HEK293T (cell line): ENCODE data around the gene GALNT12.

Source experiments
- CTCF ChIA-PET: fragments of 350-600 bp; formaldehyde crosslinking; extraction: SDS; loops from one replicate; lab custom pipeline; 2021; ENCODE audit warnings: antibody characterized with exemption, inconsistent platforms; lab: Yijun Ruan, JAX
- POLR2A ChIA-PET: fragments of 350-600 bp; formaldehyde crosslinking; extraction: SDS; loops from one replicate; lab custom pipeline; 2020; ENCODE audit warnings: antibody characterized with exemption, inconsistent platforms; lab: Yijun Ruan, JAX
- DNase-seq: peaks from one replicate; pipeline ENCODE4 v3.0.0; 2012; ENCODE audit warnings: mixed read lengths; ENCODE audit errors: extremely low spot score
- ARNT ChIP-seq: fragments of 450-650 bp; IDR thresholded peaks from 2 replicates; pipeline ENCODE4 v1.6.1; 2017; ENCODE audit warnings: mild to moderate bottlenecking
- BHLHE40 ChIP-seq: fragments of 450-650 bp; IDR thresholded peaks from 2 replicates; pipeline ENCODE4 v1.6.1; 2016; ENCODE audit warnings: mild to moderate bottlenecking, moderate library complexity, borderline replicate concordance
- CTBP1 ChIP-seq: fragments of 450-650 bp; IDR thresholded peaks from 2 replicates; pipeline ENCODE4 v1.6.1; 2016; ENCODE audit warnings: borderline replicate concordance
- ELF4 ChIP-seq: fragments of 450-650 bp; IDR thresholded peaks from 2 replicates; pipeline ENCODE4 v1.6.1; 2017; ENCODE audit warnings: antibody characterized with exemption
- FOXA1 ChIP-seq: fragments of 450-650 bp; IDR thresholded peaks from 2 replicates; pipeline ENCODE4 v1.6.1; 2016; ENCODE audit warnings: mild to moderate bottlenecking
- FOXK2 ChIP-seq: fragments of 450-650 bp; IDR thresholded peaks from 2 replicates; pipeline ENCODE4 v1.6.1; 2016; ENCODE audit warnings: mild to moderate bottlenecking
- FOXM1 ChIP-seq: fragments of 450-650 bp; IDR thresholded peaks from 2 replicates; pipeline ENCODE4 v1.6.1; 2017; ENCODE audit warnings: mild to moderate bottlenecking, borderline replicate concordance
- HDGF ChIP-seq: fragments of 450-650 bp; IDR thresholded peaks from 2 replicates; pipeline ENCODE4 v1.6.1; 2017; ENCODE audit warnings: antibody characterized with exemption, borderline replicate concordance
- L3MBTL2 ChIP-seq: fragments of 450-650 bp; conservative IDR thresholded peaks from 2 replicates; pipeline ENCODE4 v1.6.1; 2016; ENCODE audit warnings: mild to moderate bottlenecking
- LEF1 ChIP-seq: fragments of 450-650 bp; IDR thresholded peaks from 2 replicates; pipeline ENCODE4 v1.6.1; 2017; ENCODE audit warnings: mild to moderate bottlenecking, borderline replicate concordance
- NFRKB ChIP-seq: fragments of 450-650 bp; IDR thresholded peaks from 2 replicates; pipeline ENCODE4 v1.6.1; 2016; ENCODE audit warnings: mild to moderate bottlenecking, moderate library complexity
- SP1 ChIP-seq: fragments of 450-650 bp; IDR thresholded peaks from 2 replicates; pipeline ENCODE4 v1.6.1; 2017
- SUZ12 ChIP-seq: fragments of 450-650 bp; IDR thresholded peaks from 2 replicates; pipeline ENCODE4 v1.6.1; 2016; ENCODE audit warnings: mild to moderate bottlenecking
- TARDBP ChIP-seq: fragments of 450-650 bp; IDR thresholded peaks from 2 replicates; pipeline ENCODE4 v1.6.1; 2016
- ZNF384 ChIP-seq: fragments of 450-650 bp; IDR thresholded peaks from 2 replicates; pipeline ENCODE4 v1.6.1; 2016
- TF ChIP-seq, protein P1 (sequence below): fragments of 450-650 bp; IDR thresholded peaks from 2 replicates; pipeline ENCODE4 v1.6.1; 2016

The GALNT12 gene

GRCh38 chr9:98867103-98867428 lies 59.6 kb downstream of the GALNT12 start:
- TF ChIP-seq L3MBTL2 (no peak), ELF4 (no peak), SP1 (no peak), BHLHE40 (no peak), TARDBP (no peak), SUZ12 (no peak), CTBP1 (no peak)
- TF ChIP-seq, protein P1, sequence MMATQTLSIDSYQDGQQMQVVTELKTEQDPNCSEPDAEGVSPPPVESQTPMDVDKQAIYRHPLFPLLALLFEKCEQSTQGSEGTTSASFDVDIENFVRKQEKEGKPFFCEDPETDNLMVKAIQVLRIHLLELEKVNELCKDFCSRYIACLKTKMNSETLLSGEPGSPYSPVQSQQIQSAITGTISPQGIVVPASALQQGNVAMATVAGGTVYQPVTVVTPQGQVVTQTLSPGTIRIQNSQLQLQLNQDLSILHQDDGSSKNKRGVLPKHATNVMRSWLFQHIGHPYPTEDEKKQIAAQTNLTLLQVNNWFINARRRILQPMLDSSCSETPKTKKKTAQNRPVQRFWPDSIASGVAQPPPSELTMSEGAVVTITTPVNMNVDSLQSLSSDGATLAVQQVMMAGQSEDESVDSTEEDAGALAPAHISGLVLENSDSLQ: no peak
- POLR2A ChIA-PET: no interaction called here
- CTCF ChIA-PET: no interaction called here
- DNase-seq: no peak

GRCh38 chr9:98867429-98868168 lies 60.1 kb downstream of the GALNT12 start:
- TF ChIP-seq, protein P1: no peak
- no peak for TF ChIP-seq HDGF
- TF ChIP-seq ZNF384: no peak
- no peak for TF ChIP-seq FOXK2
- no peak for TF ChIP-seq SP1
- no peak for TF ChIP-seq BHLHE40
- TF ChIP-seq ARNT: no peak
- TF ChIP-seq TARDBP: no peak
- TF ChIP-seq L3MBTL2: no peak
- TF ChIP-seq NFRKB: no peak
- TF ChIP-seq FOXM1: no peak
- no peak for TF ChIP-seq FOXA1
- no peak for TF ChIP-seq SUZ12
- TF ChIP-seq LEF1: no peak
- no peak for TF ChIP-seq ELF4
- no peak for TF ChIP-seq CTBP1
- DNase-seq: no peak
- ChIA-PET POLR2A (no interaction called here), CTCF (no interaction called here)

DNA sequence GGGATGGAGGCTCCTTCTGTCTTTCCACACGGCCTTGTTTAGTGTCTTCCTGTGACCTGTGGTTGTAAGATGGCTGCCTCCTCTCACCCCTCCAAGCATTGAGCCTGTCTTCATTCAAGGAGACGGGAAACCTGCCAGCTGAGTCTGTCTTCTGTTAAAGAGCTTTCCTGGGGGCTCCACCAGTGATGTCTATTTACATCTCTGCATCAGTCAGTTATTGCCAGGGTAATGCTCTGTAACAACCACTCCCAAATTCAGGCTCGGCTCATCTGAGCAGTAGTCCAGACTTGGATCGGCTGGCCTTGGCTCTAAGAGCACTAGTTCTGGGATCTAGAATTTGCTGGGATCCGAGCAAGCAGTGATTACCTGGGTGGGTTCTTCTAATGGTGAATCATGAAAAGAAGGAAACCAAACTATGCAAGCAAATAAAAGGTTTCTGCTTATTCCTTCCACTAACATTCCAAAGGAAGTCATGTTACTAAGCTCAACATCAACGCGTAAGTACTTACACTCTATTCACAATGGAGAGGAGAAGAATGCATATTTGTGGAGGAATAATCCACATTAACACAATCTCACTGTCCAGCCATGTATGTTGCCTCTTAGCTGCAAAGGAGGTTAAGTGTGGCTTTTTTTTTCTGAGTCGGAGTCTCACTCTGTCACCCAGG lies 61.7 kb downstream of the GALNT12 start:
- POLR2A ChIA-PET: no interaction called here
- CTCF ChIA-PET: no interaction called here
- DNase-seq: no peak
- no peak for TF ChIP-seq FOXM1
- no peak for TF ChIP-seq SP1
- no peak for TF ChIP-seq SUZ12
- no peak for TF ChIP-seq TARDBP
- no peak for TF ChIP-seq CTBP1
- TF ChIP-seq ELF4: no peak
- no peak for TF ChIP-seq FOXK2
- no peak for TF ChIP-seq L3MBTL2
- no peak for TF ChIP-seq ARNT
- no peak for TF ChIP-seq HDGF
- no peak for TF ChIP-seq ZNF384
- TF ChIP-seq NFRKB: no peak
- no peak for TF ChIP-seq BHLHE40
- TF ChIP-seq FOXA1: no peak
- TF ChIP-seq, protein P1: no peak
- TF ChIP-seq LEF1: no peak

DNA sequence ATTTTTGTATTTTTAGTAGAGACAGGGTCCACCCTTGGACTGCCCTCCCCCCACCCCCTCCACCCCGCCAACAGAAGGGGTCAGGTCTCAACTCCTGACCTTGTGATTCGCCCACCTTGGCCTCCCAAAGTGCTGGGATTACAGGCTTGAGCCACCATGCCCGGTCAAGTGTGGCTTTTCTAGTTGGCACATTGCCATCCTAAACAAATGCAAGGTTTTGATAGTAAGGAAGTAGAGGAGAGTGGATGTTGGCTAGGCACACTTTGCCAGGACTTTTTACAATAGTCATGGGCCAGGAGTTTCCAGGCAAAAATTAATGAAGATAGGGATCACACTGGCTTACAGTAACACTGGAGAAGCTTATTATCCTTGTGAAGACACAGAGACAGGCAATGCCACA lies 62.4 kb downstream of the GALNT12 start:
- DNase-seq: no peak
- ChIA-PET CTCF (no interaction called here), POLR2A (no interaction called here)
- no peak for TF ChIP-seq ARNT
- TF ChIP-seq, protein P1: no peak
- TF ChIP-seq BHLHE40: no peak
- TF ChIP-seq CTBP1: no peak
- TF ChIP-seq SUZ12: no peak
- no peak for TF ChIP-seq NFRKB
- no peak for TF ChIP-seq ELF4

DNA sequence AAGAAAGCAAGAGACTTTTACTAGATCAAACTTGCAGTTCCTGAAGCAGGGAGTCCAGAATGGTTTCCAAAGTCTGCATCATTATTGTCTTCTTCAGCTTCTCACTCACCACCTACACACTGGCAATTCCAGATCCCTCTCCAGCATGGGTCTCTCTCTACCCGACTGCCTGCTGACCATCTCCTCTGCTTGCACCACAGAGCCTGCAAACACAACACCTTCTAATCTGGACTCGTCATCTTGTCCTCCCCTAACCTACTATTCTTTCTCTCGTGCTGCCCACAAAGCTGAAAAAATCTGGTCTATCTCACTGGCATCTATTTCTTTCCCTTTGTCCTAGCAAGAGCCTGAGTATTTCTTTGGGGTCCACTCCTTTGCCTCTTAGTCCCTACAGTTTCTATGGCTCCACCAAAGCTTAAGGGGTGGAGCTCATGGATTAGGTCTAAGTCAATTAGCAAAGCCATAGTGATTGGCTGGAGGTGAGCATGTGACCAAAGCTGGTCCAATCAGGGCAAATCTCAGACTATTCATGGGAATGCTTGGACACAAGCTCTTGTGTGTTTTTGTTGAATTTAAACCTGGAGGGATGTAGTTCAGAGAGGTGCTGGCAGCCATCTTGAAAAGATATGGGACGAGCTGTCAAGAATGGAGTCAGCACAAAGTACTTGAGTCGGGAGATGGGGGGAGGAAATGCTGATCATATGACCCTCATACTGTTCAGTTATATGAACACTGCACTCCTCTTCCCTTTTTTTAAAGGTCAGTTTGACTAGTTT lies 63.5 kb downstream of the GALNT12 start:
- ChIA-PET CTCF (no interaction called here), POLR2A (no interaction called here)
- DNase-seq: no peak
- TF ChIP-seq ELF4 (no peak), NFRKB (no peak), SUZ12 (no peak), BHLHE40 (no peak), SP1 (no peak)
- TF ChIP-seq, protein P1: no peak
